K562 (cell line): ENCODE measurements around the gene ARRB2. TPM values are rescaled to one million over a fixed set of nuclear protein-coding genes. Genes with fewer than 3 reads are reported as not detected.
A peak's percentile ranks its signal among the peaks of the same experiment; 100 is the strongest.

ENCODE experiments used
- ARID4B ChIP-seq: sonication (generic); formaldehyde crosslinking; IDR thresholded peaks from 2 replicates; pipeline ENCODE4 v1.8.0; 2022; ENCODE audit warnings: mild to moderate bottlenecking, missing genetic modification reagents
- BDP1 ChIP-seq: IDR thresholded peaks from 3 replicates; pipeline ENCODE4 v1.6.1; 2011; ENCODE audit not compliant: insufficient read length, insufficient read depth
- CBX1 ChIP-seq: sonication (generic); IDR thresholded peaks from 2 replicates; pipeline ENCODE4 v1.6.1; 2016; ENCODE audit warnings: antibody characterized with exemption, low read depth, mild to moderate bottlenecking
- LEF1 ChIP-seq: fragments of 450-650 bp; IDR thresholded peaks from 2 replicates; pipeline ENCODE4 v1.6.1; 2016; ENCODE audit warnings: mild to moderate bottlenecking
- MAFG ChIP-seq: fragments of 450-650 bp; conservative IDR thresholded peaks from 2 replicates; pipeline ENCODE4 v1.6.1; 2016; ENCODE audit warnings: missing genetic modification characterization, missing compliant biosample characterization
- MCM2 ChIP-seq: fragments of 450-650 bp; IDR thresholded peaks from 2 replicates; pipeline ENCODE4 v1.6.1; 2017; ENCODE audit warnings: low read depth, mild to moderate bottlenecking
- NR1H2 ChIP-seq: sonication (generic); formaldehyde crosslinking; IDR thresholded peaks from 2 replicates; pipeline ENCODE4 v1.4.0; 2020; ENCODE audit warnings: mild to moderate bottlenecking, missing genetic modification reagents
- POLR2H ChIP-seq: IDR thresholded peaks from 2 replicates; pipeline ENCODE4 v1.6.1; 2016; ENCODE audit warnings: missing genetic modification characterization, low read depth, mild to moderate bottlenecking, control low read depth, missing compliant biosample characterization, moderate library complexity
- TEAD4 ChIP-seq, 2 experiments: sonication (generic) in 1 of 2; formaldehyde crosslinking in 1 of 2; IDR thresholded peaks; 2 replicates each; pipeline versions ENCODE4 v1.6.1 to v1.8.0; 2012 to 2022; ENCODE audit warnings: borderline replicate concordance in 1 of 2, inconsistent platforms in 1 of 2, low read length in 1 of 2, mild to moderate bottlenecking in 1 of 2, missing genetic modification reagents in 1 of 2
- THRA ChIP-seq: fragments of 450-650 bp; IDR thresholded peaks from 2 replicates; pipeline ENCODE4 v1.6.1; 2017; ENCODE audit warnings: mild to moderate bottlenecking, moderate library complexity
- ZNF766 ChIP-seq: fragments of 200-800 bp; sonication (Bioruptor generic); conservative IDR thresholded peaks from 2 replicates; pipeline ENCODE4 v1.6.1; 2016; ENCODE audit warnings: missing genetic modification characterization, missing compliant biosample characterization
- polyA plus RNA-seq, 8 experiments: library from polyadenylated mRNA; depleted of rRNA in 4 of 8; stranded (reverse) in 5 of 8; unstranded in 3 of 8; fragments of >200 nt; fragmentation: Nextera tagmentation in 2 of 8; fragmentation: Illumina TruSeq in 1 of 8; extraction: Ambion mirVana in 2 of 8; extraction: Trizol in 1 of 8; gene quantifications; 2 replicates each; pipeline versions ENCODE4 v1.2.1 to v1.2.3, GENCODE V29; 2011 to 2014; ENCODE audit warnings: inconsistent platforms in 1 of 8, missing spikeins in 1 of 8
- total RNA-seq, 7 experiments: library from RNA; depleted of rRNA in 6 of 7; stranded (reverse); fragments of >200 nt in 6 of 7; fragmentation: Illumina TruSeq in 2 of 7; extraction: Trizol in 2 of 7; gene quantifications; 2 replicates each; pipeline versions ENCODE4 v1.2.1 to v1.2.3, GENCODE V29; 2011 to 2021; ENCODE audit warnings: low replicate concordance in 1 of 7
- TF ChIP-seq, protein P1 (sequence below): sonication (generic); formaldehyde crosslinking; IDR thresholded peaks from 2 replicates; pipeline ENCODE4 v1.8.1; 2023; ENCODE audit warnings: mild to moderate bottlenecking, missing genetic modification reagents
- TF ChIP-seq, protein P2 (sequence below): sonication (generic); formaldehyde crosslinking; IDR thresholded peaks from 2 replicates; pipeline ENCODE4 v1.8.0; 2022; ENCODE audit warnings: mild to moderate bottlenecking, missing genetic modification reagents

The ARRB2 gene
- total and polyA plus RNA-seq, 9 of the 15 experiments (the other 6 are each of a cell fraction or from before 2014, with no cell fraction given): 0.79 to 15.3 (median 8.8) TPM

DNA sequence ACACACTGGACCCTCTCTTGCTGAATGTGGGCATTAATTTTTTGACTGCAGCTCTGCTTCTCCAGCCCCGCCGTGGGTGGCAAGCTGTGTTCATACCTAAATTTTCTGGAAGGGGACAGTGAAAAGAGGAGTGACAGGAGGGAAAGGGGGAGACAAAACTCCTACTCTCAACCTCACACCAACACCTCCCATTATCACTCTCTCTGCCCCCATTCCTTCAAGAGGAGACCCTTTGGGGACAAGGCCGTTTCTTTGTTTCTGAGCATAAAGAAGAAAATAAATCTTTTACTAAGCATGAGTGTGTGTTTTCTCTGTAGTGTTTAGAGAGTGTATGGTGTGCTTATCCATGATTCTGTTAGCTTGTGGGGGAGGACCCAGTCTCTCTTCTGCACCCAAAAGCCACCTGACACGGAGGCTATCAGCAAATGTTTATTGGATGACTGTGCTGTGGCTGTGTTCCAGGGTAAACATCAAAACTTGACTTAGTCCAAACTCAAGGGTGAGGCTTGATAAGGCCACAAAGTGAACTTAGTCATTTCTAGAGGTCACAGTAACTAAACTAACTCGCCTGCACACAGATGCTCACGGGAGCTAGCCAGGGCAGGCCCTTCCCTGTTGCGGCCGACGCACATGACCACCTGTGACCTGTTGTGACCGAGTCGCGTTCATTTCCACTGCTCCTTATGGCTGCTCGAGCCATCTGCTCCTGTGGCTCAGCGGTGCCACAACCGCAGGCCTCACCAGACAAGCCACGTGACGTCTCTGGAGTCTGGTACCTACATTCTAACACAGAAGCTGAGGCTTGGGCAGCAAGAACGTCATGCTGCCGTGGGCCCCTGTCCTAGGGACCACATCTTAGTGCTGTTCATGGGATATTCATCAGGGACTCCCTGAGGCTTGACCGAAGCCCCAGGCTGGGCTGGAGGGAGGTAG, 11.0 kb downstream of the ARRB2 start (continued):
- TF ChIP-seq BDP1: no peak
- TF ChIP-seq CBX1: no peak
- peak; percentile 91 for TF ChIP-seq LEF1
- TF ChIP-seq NR1H2 (CRISPR knock-in tag): no peak
- TF ChIP-seq, protein P1, sequence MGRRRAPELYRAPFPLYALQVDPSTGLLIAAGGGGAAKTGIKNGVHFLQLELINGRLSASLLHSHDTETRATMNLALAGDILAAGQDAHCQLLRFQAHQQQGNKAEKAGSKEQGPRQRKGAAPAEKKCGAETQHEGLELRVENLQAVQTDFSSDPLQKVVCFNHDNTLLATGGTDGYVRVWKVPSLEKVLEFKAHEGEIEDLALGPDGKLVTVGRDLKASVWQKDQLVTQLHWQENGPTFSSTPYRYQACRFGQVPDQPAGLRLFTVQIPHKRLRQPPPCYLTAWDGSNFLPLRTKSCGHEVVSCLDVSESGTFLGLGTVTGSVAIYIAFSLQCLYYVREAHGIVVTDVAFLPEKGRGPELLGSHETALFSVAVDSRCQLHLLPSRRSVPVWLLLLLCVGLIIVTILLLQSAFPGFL (CRISPR knock-in tag): no peak
- peak; percentile 84 for TF ChIP-seq TEAD4 (IDR thresholded peaks at IDR 0.05; ENCODE audit: low read length)
- TF ChIP-seq TEAD4 (CRISPR knock-in tag; IDR thresholded peaks at IDR 0.05; ENCODE audit: borderline replicate concordance): no peak
- TF ChIP-seq THRA: no peak
- no peak; the same call in 1 of the 2 replicates for TF ChIP-seq ARID4B (CRISPR knock-in tag)
- TF ChIP-seq ZNF766: peak; percentile 73
- TF ChIP-seq POLR2H (tag): no peak
- TF ChIP-seq, protein P2, sequence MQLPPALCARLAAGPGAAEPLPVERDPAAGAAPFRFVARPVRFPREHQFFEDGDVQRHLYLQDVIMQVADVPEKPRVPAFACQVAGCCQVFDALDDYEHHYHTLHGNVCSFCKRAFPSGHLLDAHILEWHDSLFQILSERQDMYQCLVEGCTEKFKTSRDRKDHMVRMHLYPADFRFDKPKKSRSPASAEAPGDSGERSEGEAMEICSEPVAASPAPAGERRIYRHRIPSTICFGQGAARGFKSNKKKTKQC (CRISPR knock-in tag): no peak
- TF ChIP-seq MCM2: no peak
- TF ChIP-seq MAFG (tag): peak; percentile 37; the same call in 1 of the 2 replicates
